Endothelial cell of umbilical vein (primary cell): ENCODE measurements around the gene HBS1L.

ENCODE experiments used
- EZH2 ChIP-seq: IDR thresholded peaks from 2 replicates; pipeline ENCODE4 v1.6.1; 2012; ENCODE audit warnings: borderline replicate concordance, low read depth, mild to moderate bottlenecking, moderate library complexity, low read length, inconsistent platforms; ENCODE audit not compliant: severe bottlenecking
- JUN ChIP-seq: IDR thresholded peaks from 2 replicates; pipeline ENCODE4 v1.6.1; 2011; ENCODE audit warnings: borderline replicate concordance, low read depth; ENCODE audit not compliant: insufficient read length, insufficient read depth
- POLR2A ChIP-seq: IDR thresholded peaks from 2 replicates; pipeline ENCODE4 v1.6.1; 2012; ENCODE audit warnings: low read depth, mild to moderate bottlenecking, control low read depth, low read length
- TF ChIP-seq, protein P1 (sequence below): IDR thresholded peaks from 2 replicates; pipeline ENCODE4 v1.6.1; 2011; ENCODE audit not compliant: insufficient read depth, insufficient read length
- TF ChIP-seq, protein P2 (sequence below), 2 donors: IDR thresholded peaks; 1 replicate in 1 of 2; 2 replicates in 1 of 2; pipeline ENCODE4 v1.5.1; 2011; ENCODE audit warnings: low read length in 2 of 2, mild to moderate bottlenecking in 2 of 2, moderate library complexity in 2 of 2, control low read depth in 1 of 2, inconsistent platforms in 1 of 2, low read depth in 1 of 2; ENCODE audit not compliant: insufficient read depth in 1 of 2; ENCODE audit errors: extremely low read depth in 1 of 2

DNA sequence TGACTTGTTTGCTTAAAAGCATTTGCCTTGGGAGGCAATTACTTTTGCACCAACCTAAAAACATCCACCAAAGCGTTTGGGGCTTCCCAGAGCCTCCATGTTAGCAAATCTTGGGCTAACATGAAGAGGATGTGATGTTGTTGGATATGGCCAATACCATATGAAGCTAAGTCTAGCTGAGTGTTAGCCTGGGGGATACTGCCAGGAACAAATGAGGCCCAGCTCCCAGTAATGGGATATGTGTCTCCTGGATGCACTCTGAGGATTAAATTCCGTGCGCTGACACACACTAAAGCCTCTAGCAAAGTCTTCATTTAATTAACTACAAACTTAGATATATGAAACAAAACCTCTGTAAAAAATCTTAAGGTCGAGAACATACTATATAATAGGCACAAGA lies 35.3 kb upstream of the HBS1L start:
- TF ChIP-seq POLR2A (no peak), EZH2 (no peak), JUN (no peak)
- TF ChIP-seq, protein P1, sequence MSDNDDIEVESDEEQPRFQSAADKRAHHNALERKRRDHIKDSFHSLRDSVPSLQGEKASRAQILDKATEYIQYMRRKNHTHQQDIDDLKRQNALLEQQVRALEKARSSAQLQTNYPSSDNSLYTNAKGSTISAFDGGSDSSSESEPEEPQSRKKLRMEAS = no peak
- TF ChIP-seq, protein P2, sequence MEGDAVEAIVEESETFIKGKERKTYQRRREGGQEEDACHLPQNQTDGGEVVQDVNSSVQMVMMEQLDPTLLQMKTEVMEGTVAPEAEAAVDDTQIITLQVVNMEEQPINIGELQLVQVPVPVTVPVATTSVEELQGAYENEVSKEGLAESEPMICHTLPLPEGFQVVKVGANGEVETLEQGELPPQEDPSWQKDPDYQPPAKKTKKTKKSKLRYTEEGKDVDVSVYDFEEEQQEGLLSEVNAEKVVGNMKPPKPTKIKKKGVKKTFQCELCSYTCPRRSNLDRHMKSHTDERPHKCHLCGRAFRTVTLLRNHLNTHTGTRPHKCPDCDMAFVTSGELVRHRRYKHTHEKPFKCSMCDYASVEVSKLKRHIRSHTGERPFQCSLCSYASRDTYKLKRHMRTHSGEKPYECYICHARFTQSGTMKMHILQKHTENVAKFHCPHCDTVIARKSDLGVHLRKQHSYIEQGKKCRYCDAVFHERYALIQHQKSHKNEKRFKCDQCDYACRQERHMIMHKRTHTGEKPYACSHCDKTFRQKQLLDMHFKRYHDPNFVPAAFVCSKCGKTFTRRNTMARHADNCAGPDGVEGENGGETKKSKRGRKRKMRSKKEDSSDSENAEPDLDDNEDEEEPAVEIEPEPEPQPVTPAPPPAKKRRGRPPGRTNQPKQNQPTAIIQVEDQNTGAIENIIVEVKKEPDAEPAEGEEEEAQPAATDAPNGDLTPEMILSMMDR (IDR thresholded peaks at IDR 0.05; ENCODE audit: extremely low read depth in 1 of 2, insufficient read depth in 1 of 2, low read depth in 1 of 2, low read length in 2 of 2) = no peak
